OCI-LY7 (cell line): ENCODE measurements around the gene MAPK13. TPM values are rescaled to one million over a fixed set of nuclear protein-coding genes. Genes with fewer than 3 reads are reported as not detected.

ENCODE experiments used
- BruUV-seq: library from RNA; stranded (reverse); fragments of 400-500 nt; replicated peaks from 2 replicates; lab custom pipeline; 2021; lab: Mats Ljungman, UMichigan
- CTCF ChIA-PET: fragments of 300-600 bp; sonication (Branson Sonifier 250); formaldehyde crosslinking; loops from one replicate; lab custom pipeline; 2022; ENCODE audit warnings: antibody characterized with exemption; ENCODE audit not compliant: unreplicated experiment; lab: Charles Lee
- POLR2A ChIA-PET: fragments of 300-600 bp; sonication (Branson Sonifier 250); formaldehyde crosslinking; loops from one replicate; lab custom pipeline; 2022; ENCODE audit warnings: antibody characterized with exemption; lab: Charles Lee
- DNase-seq: peaks from one replicate; pipeline ENCODE4 v3.0.0-alpha.2; 2015; ENCODE audit warnings: low spot score
- H2AFZ ChIP-seq: fragments of 200-600 bp; sonication (generic), shearing (Covaris generic); 2 replicates; pipeline ENCODE4 v1.6.1; 2014; ENCODE audit warnings: mild to moderate bottlenecking, antibody characterized with exemption, low read length, moderate library complexity
- H3K27ac ChIP-seq: fragments of 200-600 bp; sonication (generic); 2 replicates; pipeline ENCODE4 v1.5.1; 2014; ENCODE audit warnings: mixed run types, low read depth, mild to moderate bottlenecking, moderate library complexity, low read length, inconsistent platforms; ENCODE audit not compliant: poor library complexity, severe bottlenecking
- H3K36me3 ChIP-seq: fragments of 200-600 bp; sonication (generic); 2 replicates; pipeline ENCODE4 v1.6.1; 2014; ENCODE audit warnings: mild to moderate bottlenecking, antibody characterized with exemption, low read length, moderate library complexity, mixed read lengths; ENCODE audit not compliant: insufficient read depth
- H3K4me1 ChIP-seq: fragments of 200-600 bp; sonication (generic); 2 replicates; pipeline ENCODE4 v1.5.1; 2014; ENCODE audit warnings: mild to moderate bottlenecking, low read length; ENCODE audit not compliant: insufficient read depth, poor library complexity, severe bottlenecking
- H3K4me2 ChIP-seq: fragments of 200-600 bp; sonication (generic); 2 replicates; pipeline ENCODE4 v1.6.1; 2014; ENCODE audit warnings: mild to moderate bottlenecking, low read length
- H3K4me3 ChIP-seq: fragments of 200-600 bp; sonication (generic); 2 replicates; pipeline ENCODE4 v1.5.1; 2014; ENCODE audit warnings: mild to moderate bottlenecking, low read depth, low read length; ENCODE audit not compliant: poor library complexity, severe bottlenecking
- H3K79me2 ChIP-seq: fragments of 200-600 bp; sonication (generic); 2 replicates; pipeline ENCODE4 v1.6.1; 2016; ENCODE audit warnings: low read depth, mild to moderate bottlenecking, low read length, moderate library complexity, mixed read lengths; ENCODE audit not compliant: insufficient read depth
- H3K9me2 ChIP-seq: fragments of 200-600 bp; sonication (generic); 2 replicates; pipeline ENCODE4 v1.6.1; 2016; ENCODE audit warnings: mild to moderate bottlenecking, low read length, mixed read lengths; ENCODE audit not compliant: insufficient read depth
- H3K9me3 ChIP-seq: fragments of 200-600 bp; sonication (generic); 2 replicates; pipeline ENCODE4 v1.6.1; 2014; ENCODE audit warnings: mild to moderate bottlenecking, mixed run types, low read length, mixed read lengths
- H4K20me1 ChIP-seq: fragments of 200-600 bp; sonication (generic); 2 replicates; pipeline ENCODE4 v1.6.1; 2014; ENCODE audit warnings: mild to moderate bottlenecking, antibody characterized with exemption, low read length, moderate library complexity, mixed read lengths; ENCODE audit not compliant: insufficient read depth
- CTCF ChIP-seq: fragments of 200-600 bp; sonication (generic); conservative IDR thresholded peaks from 2 replicates; pipeline ENCODE4 v1.5.1; 2014; ENCODE audit warnings: mild to moderate bottlenecking, antibody characterized with exemption, low read length, moderate library complexity, mixed read lengths
- EZH2phosphoT487 ChIP-seq: fragments of 200-600 bp; sonication (generic); IDR thresholded peaks from 2 replicates; pipeline ENCODE4 v1.6.1; 2018; ENCODE audit warnings: low read depth, borderline replicate concordance, mild to moderate bottlenecking, mixed run types, antibody characterized with exemption, low read length, moderate library complexity, mixed read lengths
- intact Hi-C: fragments of 100-400 bp; cut with micrococcal nuclease; formaldehyde crosslinking; loops from one replicate; pipeline ENCODE4 v1.10.0; 2022; ENCODE audit not compliant: unreplicated experiment
- total RNA-seq, 2 experiments: library from RNA; depleted of rRNA in 1 of 2; stranded (reverse); fragments of >200 nt in 1 of 2; shearing (Covaris generic) in 1 of 2; gene quantifications; 2 replicates each; pipeline ENCODE4 v1.2.3, GENCODE V29; 2014 to 2022

MAPK13 gene
- total RNA-seq, 2 experiments from 2014 or later, result 0.88 to 1.8 TPM

GRCh38 chr6:36102853-36103252 is 27.5 kb upstream of the MAPK13 start:
- H3K9me3 ChIP-seq, result no peaks in the 10 kb centered on the region
- H3K4me3 ChIP-seq, result no peak overlapping the region
- intact Hi-C loops, result no loop called here
- TF ChIP-seq CTCF (no peak), EZH2phosphoT487 (no peak)
- H3K36me3 ChIP-seq, result peaks cover 39% of the 10 kb centered on the region
- ChIA-PET CTCF (interaction anchor here (1.6 kb wide), 1 partner anchor 8 kb away, joined by 4 read pairs; no protein-coding TSS in a partner anchor), POLR2A (no interaction called here)
- no peak overlapping the region for H3K4me2 ChIP-seq
- H3K79me2 ChIP-seq, result no peaks in the 10 kb centered on the region
- H2AFZ ChIP-seq, result no peak overlapping the region
- H3K27ac ChIP-seq, result no peak overlapping the region
- H3K9me2 ChIP-seq, result no peaks in the 10 kb centered on the region
- no TSS peak for BruUV-seq
- H3K4me1 ChIP-seq, result peaks cover 3% of the 10 kb centered on the region
- DNase-seq, result no peak
- H4K20me1 ChIP-seq, result no peaks in the 10 kb centered on the region

- TF ChIP-seq CTCF (no peak), EZH2phosphoT487 (no peak)
- POLR2A ChIA-PET, result interaction anchor here (1.0 to 1.3 kb wide), 3 partner anchors 10 to 75 kb away, joined by 4 read pairs; no protein-coding TSS in a partner anchor
- H3K4me2 ChIP-seq, result no peak overlapping the region
Measured at GRCh38 chr6:36104836-36105235, 25.5 kb upstream of the MAPK13 start.

GRCh38 chr6:36109092-36109491 is 21.2 kb upstream of the MAPK13 start:
- no peaks in the 10 kb centered on the region for H3K79me2 ChIP-seq
- H4K20me1 ChIP-seq, result no peaks in the 10 kb centered on the region
- H3K36me3 ChIP-seq, result peaks cover 45% of the 10 kb centered on the region
- TF ChIP-seq EZH2phosphoT487 (no peak), CTCF (no peak)
- no TSS peak for BruUV-seq
- intact Hi-C loops, result no loop called here
- no peaks in the 10 kb centered on the region for H3K9me2 ChIP-seq
- peak overlapping the region; percentile 14 for H3K4me3 ChIP-seq
- peak; percentile 88 for DNase-seq
- H3K9me3 ChIP-seq, result no peaks in the 10 kb centered on the region
- CTCF ChIA-PET, result interaction anchor here (2.1 kb wide), 1 partner anchor 14 kb away, joined by 6 read pairs; no protein-coding TSS in a partner anchor
- no peak overlapping the region for H2AFZ ChIP-seq
- POLR2A ChIA-PET, result interaction anchor here (1.6 kb wide), 2 partner anchors 12 to 81 kb away, joined by 3 to 8 read pairs; partner anchors contain the start of gene MAPK14
- peaks cover 65% of the 10 kb centered on the region for H3K4me1 ChIP-seq
- peak overlapping the region; percentile 58 for H3K4me2 ChIP-seq
- H3K27ac ChIP-seq, result peak overlapping the region; percentile 89

More at GRCh38 chr6:36104836-36105235, 25.5 kb upstream of the MAPK13 start:
- Histone ChIP-seq H3K9me3 (no peaks in the 10 kb centered on the region), H3K4me3 (no peak overlapping the region), H3K4me1 (peaks cover 23% of the 10 kb centered on the region), H2AFZ (no peak overlapping the region), H3K79me2 (no peaks in the 10 kb centered on the region), H4K20me1 (no peaks in the 10 kb centered on the region), H3K36me3 (peaks cover 48% of the 10 kb centered on the region), H3K27ac (no peak overlapping the region), H3K9me2 (no peaks in the 10 kb centered on the region)
- CTCF ChIA-PET, result no interaction called here
- no peak for DNase-seq
- intact Hi-C loops, result no loop called here
- no TSS peak for BruUV-seq
